Ovary (tissue), 9 donors: ENCODE data around the gene ZNF740. TPM values are rescaled to one million over a fixed set of nuclear protein-coding genes. Genes with fewer than 3 reads are reported as not detected.
A peak's percentile ranks its signal among the peaks of the same experiment; 100 is the strongest.

Experiments
- DNase-seq, 5 donors: peaks; one replicate each; pipeline ENCODE4 v3.0.0-alpha.2; 2019 to 2020
- H3K27ac ChIP-seq, 2 donors: fragments of 200-600 bp; one replicate each; pipeline versions ENCODE4 v1.5.1 to v1.8.0; 2019 to 2022
- H3K27me3 ChIP-seq: fragments of 200-600 bp; one replicate; pipeline ENCODE4 v1.8.0; 2022
- H3K36me3 ChIP-seq: fragments of 200-600 bp; sonication (generic); one replicate; pipeline ENCODE4 v1.5.1; 2019
- H3K4me1 ChIP-seq: one replicate; pipeline ENCODE4 v1.8.1; 2013; ENCODE audit warnings: mild to moderate bottlenecking, moderate library complexity; ENCODE audit not compliant: insufficient read depth
- H3K4me3 ChIP-seq: fragments of 200-600 bp; sonication (generic); one replicate; pipeline ENCODE4 v1.5.1; 2017
- H3K9me3 ChIP-seq, 2 donors: fragments of 200-600 bp in 1 of 2; sonication (generic) in 1 of 2; one replicate each; pipeline versions ENCODE4 v1.5.1 to v1.8.1; 2013 to 2019; ENCODE audit warnings: mild to moderate bottlenecking in 1 of 2, moderate library complexity in 1 of 2
- CTCF ChIP-seq, 3 donors: fragments of 450-650 bp in 2 of 3; fragments of 200-600 bp in 1 of 3; IDR thresholded peaks; one replicate each; pipeline versions ENCODE4 v1.5.1 to v1.8.0; 2016 to 2022; ENCODE audit warnings: antibody characterized with exemption in 3 of 3, mild to moderate bottlenecking in 1 of 3
- EP300 ChIP-seq: sonication (generic); formaldehyde crosslinking; IDR thresholded peaks from one replicate; pipeline ENCODE4 v1.6.1; 2017; ENCODE audit warnings: antibody characterized with exemption
- POLR2A ChIP-seq: fragments of 450-650 bp; IDR thresholded peaks from one replicate; pipeline ENCODE4 v1.6.1; 2017; ENCODE audit warnings: antibody characterized with exemption, mild to moderate bottlenecking, moderate library complexity
- WGBS, 3 donors: extraction: QIAGEN DNeasy Blood & Tissue Kit in 1 of 3; methylation state at CpG; one replicate each; pipeline versions ENCODE4 v1.1.5 to v1.1.7; 2013 to 2017; 5-methylcytosine and 5-hydroxymethylcytosine counted together
- intact Hi-C, 4 donors: fragments of 100-400 bp; cut with DNase I; formaldehyde crosslinking; loops; one replicate each; pipeline versions ENCODE4 v1.11.0 to v1.15.1; 2022 to 2023
- polyA plus RNA-seq, 2 donors: library from polyadenylated mRNA; stranded (reverse); fragments of 200-250 nt in 1 of 2; fragments of 350-450 nt in 1 of 2; fragmentation: Illumina TruSeq in 1 of 2; extraction: RNeasy Lipid Tissue Mini Kit (QIAGEN cat#74804) in 1 of 2; gene quantifications; one replicate each; pipeline ENCODE4 v1.2.3, GENCODE V29; 2013 to 2014
- total RNA-seq, 7 donors: library from RNA; depleted of rRNA in 2 of 7; stranded (reverse); fragments of >200 nt in 2 of 7; fragmentation: NEBNext Ultra II Directional in 3 of 7; extraction: Animal tissue kit (Norgen Biotek cat#: 25700) in 3 of 7; gene quantifications; one replicate each; pipeline versions ENCODE4 v1.1.0 to v1.2.4, GENCODE V29; 2016 to 2023
- donor health status: DM: no; HTN: no; CAD: no; lungs with moderate emphysema.
- donor health status: DM: no; HTN: no; CAD: no.
- donor health status: Bipolar disorder and iron deficiency.
- donor health status: DM: yes; HTN: yes; CAD: no.
- donor health status: DM: no; HTN: no; CAD: no.
- donor health status: DM: yes; HTN: yes; CAD: no.

Gene ZNF740
- total and polyA plus RNA-seq, 9 donors: 9.7 to 56.9 (median 45.7) TPM

GRCh38 chr12:53214221-53214620 is 33.7 kb downstream of the ZNF740 start:
- WGBS, 3 donors: 77 to 81% (median 80%) methylated on average over 5 of the region's 5 CpGs
- Histone ChIP-seq H3K9me3 (no peaks in the 10 kb centered on the region), H3K27ac (no peak overlapping the region), H3K27me3 (no peaks in the 10 kb centered on the region), H3K4me1 (peaks cover 17% of the 10 kb centered on the region), H3K36me3 (no peaks in the 10 kb centered on the region), H3K4me3 (no peak overlapping the region)
- no peak for DNase-seq
- intact Hi-C loops: loop anchor here in 3 of 4 donors (2.0 to 5.0 kb wide), 3 partner anchors 38 to 73 kb away; a partner anchor contains a TSS
- TF ChIP-seq CTCF (IDR thresholded peaks at IDR 0.05) (no peak), POLR2A (no peak), EP300 (no peak)

DNA sequence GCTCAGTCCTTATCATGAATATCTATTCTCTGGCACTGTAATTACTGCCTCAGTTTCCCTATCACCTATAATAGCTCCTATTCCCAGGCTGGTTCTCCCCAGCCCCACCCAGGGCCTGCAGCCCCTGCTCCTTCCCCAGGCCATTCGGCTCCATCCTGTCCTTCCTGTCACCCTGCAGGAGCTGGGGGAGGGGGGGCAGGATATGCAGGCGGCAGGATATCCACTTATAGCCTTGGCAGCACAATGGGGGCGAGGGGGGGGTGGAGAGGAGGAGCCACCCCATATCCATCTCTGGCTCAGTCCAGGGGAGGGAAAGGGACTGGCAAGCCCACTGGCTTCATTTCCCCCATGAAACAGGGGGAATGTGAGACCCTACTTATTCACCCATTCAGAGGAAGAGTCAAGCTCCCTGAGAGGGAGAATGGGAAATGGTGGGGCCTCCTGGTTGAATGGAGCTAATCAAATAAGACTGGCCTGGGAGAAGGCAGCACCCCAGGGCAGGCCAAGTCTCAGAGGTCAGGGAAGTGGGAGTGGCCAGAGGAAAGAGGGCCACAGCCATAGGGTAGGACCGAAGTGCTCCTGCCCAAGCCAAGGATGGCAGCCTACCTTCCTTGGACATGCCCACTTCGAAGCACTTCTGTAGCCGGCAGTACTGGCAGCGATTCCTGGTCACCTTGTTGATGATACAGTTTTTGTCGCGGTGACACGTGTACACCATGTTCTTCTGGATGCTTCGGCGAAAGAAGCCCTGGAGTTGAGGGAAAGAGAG is 34.3 kb downstream of the ZNF740 start:
- no peak for DNase-seq
- Histone ChIP-seq H3K9me3 (no peaks in the 10 kb centered on the region), H3K36me3 (no peaks in the 10 kb centered on the region), H3K27ac (no peak overlapping the region), H3K4me1 (peaks cover 17% of the 10 kb centered on the region), H3K27me3 (no peaks in the 10 kb centered on the region), H3K4me3 (no peak overlapping the region)
- intact Hi-C loops: loop anchor here in 3 of 4 donors (2.0 to 5.0 kb wide), 4 partner anchors 37 to 287 kb away; partner anchors contain the start of gene TARBP2 (in 1 of the 3)
- 65 to 70% (median 67%) methylated on average over 12 of the region's 12 CpGs for WGBS, 3 donors
- TF ChIP-seq EP300 (no peak), POLR2A (no peak), CTCF (IDR thresholded peaks at IDR 0.05) (no peak)

- peaks cover 17% of the 10 kb centered on the region for H3K4me1 ChIP-seq
- H3K36me3 ChIP-seq: no peaks in the 10 kb centered on the region
- H3K27ac ChIP-seq: no peak overlapping the region
- DNase-seq: no peak
- 78 to 87% (median 86%) methylated on average over 8 of the region's 8 CpGs for WGBS, 3 donors
- intact Hi-C loops: loop anchor here in 2 of 4 donors (2.0 to 5.0 kb wide), 3 partner anchors 37 to 287 kb away; partner anchors contain the start of gene TARBP2 (in 1 of the 2)
- H3K9me3 ChIP-seq: no peaks in the 10 kb centered on the region
- H3K27me3 ChIP-seq: no peaks in the 10 kb centered on the region
- no peak overlapping the region for H3K4me3 ChIP-seq
- TF ChIP-seq POLR2A: no peak
- no peak for TF ChIP-seq CTCF (IDR thresholded peaks at IDR 0.05)
- no peak for TF ChIP-seq EP300
These were observed 35.0 kb downstream of the ZNF740 start for GRCh38 chr12:53215497-53215896.

DNA sequence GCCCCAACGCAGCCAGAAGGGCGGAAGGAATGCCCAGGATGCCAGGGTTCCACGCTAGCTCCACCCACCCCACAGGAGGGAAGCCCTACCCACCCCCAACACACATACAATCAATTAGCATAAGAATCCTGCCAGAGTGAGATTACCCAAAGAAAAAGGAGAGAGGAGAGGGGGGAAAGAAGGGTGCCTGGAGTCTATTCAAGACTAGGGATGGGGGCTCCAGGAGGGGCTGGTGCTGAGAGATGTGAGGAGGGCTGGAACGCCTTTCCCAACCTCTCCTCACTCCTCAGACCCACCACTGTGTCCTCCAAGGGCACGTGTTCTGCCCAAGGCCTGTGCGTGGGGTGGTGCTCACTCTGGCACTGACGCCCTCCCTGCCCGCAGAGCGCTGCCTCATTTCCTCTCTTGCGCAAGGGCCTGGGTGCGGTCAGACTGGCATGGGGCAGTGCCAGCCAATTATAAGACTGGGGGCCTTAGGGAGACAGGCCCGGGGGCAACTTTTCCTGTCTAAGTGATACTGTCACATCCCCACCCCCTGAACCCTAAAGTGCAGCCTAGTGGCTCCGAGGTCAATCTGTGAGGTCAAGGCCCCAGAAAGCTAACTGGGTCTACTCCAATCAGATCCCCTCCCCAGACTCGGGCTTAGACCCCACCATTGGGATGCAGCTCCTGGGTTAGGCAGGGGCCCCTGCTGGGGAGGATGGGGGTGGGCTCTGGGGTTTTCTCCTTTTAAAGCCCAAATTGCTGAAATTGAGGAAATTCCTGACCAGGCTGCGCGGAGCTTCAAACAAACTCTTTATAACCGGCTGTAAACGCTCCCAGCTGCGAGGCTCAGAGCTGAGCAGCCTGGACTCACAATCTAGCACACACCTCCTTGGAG is 36.8 kb downstream of the ZNF740 start:
- DNase-seq: no peak
- 50 to 57% (median 53%) methylated on average over 19 of the region's 19 CpGs for WGBS, 3 donors
- Histone ChIP-seq H3K4me3 (peak overlapping the region; percentile 79), H3K27ac (peak overlapping the region; percentile 49 to 99), H3K9me3 (no peaks in the 10 kb centered on the region), H3K36me3 (no peaks in the 10 kb centered on the region), H3K4me1 (peaks cover 18% of the 10 kb centered on the region), H3K27me3 (no peaks in the 10 kb centered on the region)
- TF ChIP-seq POLR2A: no peak
- intact Hi-C loops: loop anchor here in 2 of 4 donors (5.0 kb wide), 2 partner anchors 35 to 285 kb away; partner anchors contain the start of gene TARBP2 (in 1 of the 2)
